ENCODE measurements around the gene PDE4A. TPM values are rescaled to one million over a fixed set of nuclear protein-coding genes. Genes with fewer than 3 reads are reported as not detected.
A peak's percentile ranks its signal among the peaks of the same experiment; 100 is the strongest.

PDE4A gene
- total and polyA plus RNA-seq, 2 of the 13 experiments (the other 11 are each of a cell fraction or from before 2014, with no cell fraction given), result 1.1 to 4.1 TPM

DNA sequence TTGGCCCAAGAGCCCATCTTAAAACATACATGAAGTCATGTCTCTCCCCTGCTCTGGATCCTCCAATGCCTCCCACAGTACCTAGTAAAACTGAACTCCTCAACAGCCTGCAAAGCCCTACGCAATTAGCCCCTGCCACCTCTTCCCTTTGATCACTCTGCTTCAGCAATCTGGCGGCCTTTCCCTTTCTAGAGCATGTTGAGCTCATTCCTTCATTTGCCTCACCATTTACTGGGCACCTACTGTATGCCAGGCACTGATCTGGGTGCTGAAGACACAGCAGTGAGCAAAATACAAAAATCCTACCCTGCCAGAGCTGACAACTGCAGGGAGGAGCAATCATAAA lies 79.9 kb downstream of the PDE4A start:
- in situ Hi-C loops (cut with HindIII; ENCODE audit: extremely low pct_ligation_motif_present, low pct_unique_long_range_greater_than_20kb), result no loop called here
- DNase-seq (ENCODE audit: low spot score) (no peak), FAIRE-seq (no peak), ATAC-seq (no peak)
- Histone ChIP-seq H3K36me3 (replicated peaks in 1 of 2; ENCODE audit: control insufficient read depth in 1 of 2, insufficient read depth in 2 of 2, low read length in 2 of 2) (peaks cover 16 to 39% of the 10 kb centered on the region in 2 experiments), H3K27me3 (ENCODE audit: control insufficient read depth in 1 of 2, insufficient read depth in 2 of 2, low read length in 2 of 2) (no peaks in the 10 kb centered on the region), H3K27ac (ENCODE audit: extremely low read length, insufficient read depth, low read length) (peak overlapping the region; percentile 27), H4K20me1 (ENCODE audit: insufficient read depth, low read length) (no peaks in the 10 kb centered on the region), H3K9ac (ENCODE audit: insufficient read depth, low read depth, low read length) (no peak overlapping the region), H3K4me1 (ENCODE audit: insufficient read depth, low read length) (peaks cover 43% of the 10 kb centered on the region), H3K4me3 (replicated peaks in 1 of 3; ENCODE audit: insufficient read depth in 1 of 3, low read depth in 2 of 3, low read length in 3 of 3) (no peak overlapping the region), H3K79me2 (ENCODE audit: insufficient read depth, low read length) (peaks cover 49% of the 10 kb centered on the region), H2AFZ (ENCODE audit: low read length) (no peak overlapping the region), H3K4me2 (ENCODE audit: low read depth, low read length) (peak overlapping the region; percentile 6; the same call in 1 of the 2 replicates), H3K9me3 (ENCODE audit: low read length) (no peaks in the 10 kb centered on the region)
- POLR2A ChIA-PET, result no interaction called here
- WGBS (ENCODE audit: low lambda C conversion rate), result 97% methylated on average over 2 of the region's 2 CpGs
- CTCF ChIA-PET (ENCODE audit: low intra/inter-chr PET ratio, low total read pairs), result no interaction called here
- TSS peak; percentile 27 for BruUV-seq (replicated peaks)
- intact Hi-C loops (cut with micrococcal nuclease; ENCODE audit: unreplicated experiment), result no loop called here
- TF ChIP-seq POLR2G (IDR thresholded peaks at IDR 0.05; ENCODE audit: low read depth, low read length), result peak; percentile 17; the same call in 1 of the 2 replicates
- no peak for TF ChIP-seq ZNF543 (CRISPR knock-in tag; IDR thresholded peaks at IDR 0.05)

GRCh38 chr19:10501971-10502523 lies 81.7 kb downstream of the PDE4A start:
- peak; percentile 32 for ATAC-seq
- peak; percentile 33 for DNase-seq (ENCODE audit: low spot score)
- BruUV-seq (replicated peaks), result TSS peak; percentile 71
- peak overlapping the region; percentile 99 for H3K9ac ChIP-seq (ENCODE audit: insufficient read depth, low read depth, low read length)
- intact Hi-C loops (cut with micrococcal nuclease; ENCODE audit: unreplicated experiment) (loop anchor here (2.0 kb wide), 1 partner anchor 15 kb away; no protein-coding TSS in a partner anchor), in situ Hi-C loops (cut with HindIII; ENCODE audit: extremely low pct_ligation_motif_present, low pct_unique_long_range_greater_than_20kb) (no loop called here)
- WGBS (ENCODE audit: low lambda C conversion rate), result 9% methylated on average over 5 of the region's 35 CpGs
- H4K20me1 ChIP-seq (ENCODE audit: insufficient read depth, low read length), result no peaks in the 10 kb centered on the region
- peak overlapping the region; percentile 97 for H3K27ac ChIP-seq (ENCODE audit: extremely low read length, insufficient read depth, low read length)
- peak overlapping the region; percentile 97 for H3K4me2 ChIP-seq (ENCODE audit: low read depth, low read length)
- peaks cover 42% of the 10 kb centered on the region for H3K79me2 ChIP-seq (ENCODE audit: insufficient read depth, low read length)
- peaks cover 16 to 23% of the 10 kb centered on the region in 2 experiments for H3K36me3 ChIP-seq (replicated peaks in 1 of 2; ENCODE audit: control insufficient read depth in 1 of 2, insufficient read depth in 2 of 2, low read length in 2 of 2)
- CTCF ChIA-PET (ENCODE audit: low intra/inter-chr PET ratio, low total read pairs), result no interaction called here
- no peak for FAIRE-seq
- H3K4me1 ChIP-seq (ENCODE audit: insufficient read depth, low read length), result peaks cover 51% of the 10 kb centered on the region
- no peaks in the 10 kb centered on the region for H3K27me3 ChIP-seq (ENCODE audit: control insufficient read depth in 1 of 2, insufficient read depth in 2 of 2, low read length in 2 of 2)
- no peak overlapping the region for H2AFZ ChIP-seq (ENCODE audit: low read length)
- no peaks in the 10 kb centered on the region for H3K9me3 ChIP-seq (ENCODE audit: low read length)
- peak overlapping the region; percentile 88 to 97 (median 94) for H3K4me3 ChIP-seq (replicated peaks in 1 of 3; ENCODE audit: insufficient read depth in 1 of 3, low read depth in 2 of 3, low read length in 3 of 3)
- POLR2A ChIA-PET, result interaction anchor here (1.0 kb wide), 1 partner anchor 8 kb away, joined by 5 read pairs; no protein-coding TSS in a partner anchor
- TF ChIP-seq ZNF329 (CRISPR knock-in tag; IDR thresholded peaks at IDR 0.05; ENCODE audit: low read depth) (no peak), SIX4 (CRISPR knock-in tag; IDR thresholded peaks at IDR 0.05) (no peak), ZNF562 (CRISPR knock-in tag; IDR thresholded peaks at IDR 0.05; ENCODE audit: borderline replicate concordance) (no peak), CBFB (CRISPR knock-in tag; IDR thresholded peaks at IDR 0.05) (no peak), IKZF4 (CRISPR knock-in tag; IDR thresholded peaks at IDR 0.05; ENCODE audit: borderline replicate concordance, low read depth, not compliant biosample characterization) (no peak), ZNF12 (CRISPR knock-in tag; IDR thresholded peaks at IDR 0.05) (no peak), NR2F6 (IDR thresholded peaks at IDR 0.05) (no peak), NR2F6 (CRISPR knock-in tag; IDR thresholded peaks at IDR 0.05) (0 out of 2 replicates have a peak, but pooled peaks have one; percentile 7), PHF21A (CRISPR knock-in tag; IDR thresholded peaks at IDR 0.05) (no peak), ZMYM4 (CRISPR knock-in tag; IDR thresholded peaks at IDR 0.05) (no peak), HES4 (CRISPR knock-in tag; IDR thresholded peaks at IDR 0.05; ENCODE audit: borderline replicate concordance) (0 out of 2 replicates have a peak, but pooled peaks have one; percentile 5), ZNF207 (IDR thresholded peaks at IDR 0.05; ENCODE audit: borderline replicate concordance) (no peak), CCDC6 (CRISPR knock-in tag; IDR thresholded peaks at IDR 0.05) (no peak), KLF9 (CRISPR knock-in tag; IDR thresholded peaks at IDR 0.05; ENCODE audit: low read depth) (no peak), ZNF703 (CRISPR knock-in tag; IDR thresholded peaks at IDR 0.05; ENCODE audit: borderline replicate concordance) (no peak), SNAI1 (CRISPR knock-in tag; IDR thresholded peaks at IDR 0.05; ENCODE audit: borderline replicate concordance) (peak; percentile 60; the same call in 1 of the 2 replicates)
- TF ChIP-seq, protein P1, sequence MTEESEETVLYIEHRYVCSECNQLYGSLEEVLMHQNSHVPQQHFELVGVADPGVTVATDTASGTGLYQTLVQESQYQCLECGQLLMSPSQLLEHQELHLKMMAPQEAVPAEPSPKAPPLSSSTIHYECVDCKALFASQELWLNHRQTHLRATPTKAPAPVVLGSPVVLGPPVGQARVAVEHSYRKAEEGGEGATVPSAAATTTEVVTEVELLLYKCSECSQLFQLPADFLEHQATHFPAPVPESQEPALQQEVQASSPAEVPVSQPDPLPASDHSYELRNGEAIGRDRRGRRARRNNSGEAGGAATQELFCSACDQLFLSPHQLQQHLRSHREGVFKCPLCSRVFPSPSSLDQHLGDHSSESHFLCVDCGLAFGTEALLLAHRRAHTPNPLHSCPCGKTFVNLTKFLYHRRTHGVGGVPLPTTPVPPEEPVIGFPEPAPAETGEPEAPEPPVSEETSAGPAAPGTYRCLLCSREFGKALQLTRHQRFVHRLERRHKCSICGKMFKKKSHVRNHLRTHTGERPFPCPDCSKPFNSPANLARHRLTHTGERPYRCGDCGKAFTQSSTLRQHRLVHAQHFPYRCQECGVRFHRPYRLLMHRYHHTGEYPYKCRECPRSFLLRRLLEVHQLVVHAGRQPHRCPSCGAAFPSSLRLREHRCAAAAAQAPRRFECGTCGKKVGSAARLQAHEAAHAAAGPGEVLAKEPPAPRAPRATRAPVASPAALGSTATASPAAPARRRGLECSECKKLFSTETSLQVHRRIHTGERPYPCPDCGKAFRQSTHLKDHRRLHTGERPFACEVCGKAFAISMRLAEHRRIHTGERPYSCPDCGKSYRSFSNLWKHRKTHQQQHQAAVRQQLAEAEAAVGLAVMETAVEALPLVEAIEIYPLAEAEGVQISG (CRISPR knock-in tag; IDR thresholded peaks at IDR 0.05), result no peak
